ENCODE data around the gene ATP2B1. TPM values are rescaled to one million over a fixed set of nuclear protein-coding genes. Genes with fewer than 3 reads are reported as not detected.

ATP2B1 gene
- total and polyA plus RNA-seq, 2 donors: 16.2 to 35.8 TPM

DNA sequence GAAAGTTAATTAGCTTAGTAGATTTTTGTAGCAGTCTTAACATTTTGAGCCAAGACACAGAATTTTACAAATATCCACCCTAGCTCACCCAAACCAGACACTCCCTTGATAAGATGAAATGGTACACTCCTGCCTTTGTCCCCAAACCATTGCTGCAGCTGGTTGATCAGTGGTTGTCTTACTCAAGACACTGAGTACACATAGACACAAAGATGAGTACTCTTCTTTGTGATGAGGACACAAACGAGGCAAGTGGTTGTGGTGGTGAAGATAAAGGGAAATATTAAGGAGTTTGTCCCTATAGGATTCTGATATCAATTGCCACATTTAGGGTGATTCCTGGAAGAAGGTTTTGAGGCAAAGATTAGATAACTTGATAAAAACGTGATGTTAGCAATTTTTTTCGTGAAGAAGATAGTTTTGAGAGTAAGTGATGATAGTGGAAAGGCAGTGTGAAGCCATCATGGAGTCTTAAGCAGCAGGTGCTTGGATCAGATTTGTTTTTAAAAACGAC lies 21.4 kb upstream of the ATP2B1 start:
- H3K4me3 ChIP-seq (ENCODE audit: low read length in 2 of 2): no peak overlapping the region

DNA sequence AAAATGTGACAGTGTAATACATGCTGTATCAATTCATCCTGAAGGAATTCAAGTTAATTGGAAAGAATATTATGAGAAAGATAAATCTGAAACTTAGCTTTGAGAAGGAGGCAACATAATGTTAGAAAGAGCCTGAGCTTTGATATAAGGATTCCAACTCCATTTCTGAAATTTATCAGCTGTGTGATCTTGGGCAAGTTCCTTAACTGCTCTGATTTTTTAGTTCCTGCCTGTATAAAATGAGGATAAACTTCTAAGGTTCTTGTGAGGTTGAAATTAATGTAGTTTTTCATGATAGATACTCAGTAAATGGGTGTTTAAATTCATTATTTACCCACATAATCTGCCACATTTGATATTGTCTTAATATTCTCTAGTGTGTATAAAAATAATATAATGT lies 14.6 kb upstream of the ATP2B1 start:
- H3K4me3 ChIP-seq (ENCODE audit: low read length in 2 of 2): no peak overlapping the region
- H3K27me3 ChIP-seq (ENCODE audit: control insufficient read depth in 2 of 2, insufficient read depth in 1 of 2, low read length in 1 of 2): no peaks in the 10 kb centered on the region
- H3K27ac ChIP-seq (ENCODE audit: low read depth in 1 of 2, low read length in 1 of 2): no peak overlapping the region

More for the DNA sequence above, 21.4 kb upstream of the ATP2B1 start:
- Histone ChIP-seq H3K9me3 (ENCODE audit: control insufficient read depth in 2 of 2, insufficient read depth in 1 of 2, low read length in 1 of 2) (no peaks in the 10 kb centered on the region), H3K27me3 (ENCODE audit: control insufficient read depth in 2 of 2, insufficient read depth in 1 of 2, low read length in 1 of 2) (no peaks in the 10 kb centered on the region), H3K36me3 (ENCODE audit: control insufficient read depth in 2 of 2, insufficient read depth in 2 of 2, low read length in 1 of 2) (no peaks in the 10 kb centered on the region), H3K27ac (ENCODE audit: low read depth in 1 of 2, low read length in 1 of 2) (no peak overlapping the region), H3K4me1 (ENCODE audit: control insufficient read depth in 2 of 2, insufficient read depth in 2 of 2, low read length in 2 of 2) (peaks cover 0 to 3% of the 10 kb centered on the region in 2 donors)
- DNase-seq (ENCODE audit: low read depth in 6 of 9, low spot score in 9 of 9): no peak
- WGBS: 91% methylated on average over 4 of the region's 4 CpGs

DNA sequence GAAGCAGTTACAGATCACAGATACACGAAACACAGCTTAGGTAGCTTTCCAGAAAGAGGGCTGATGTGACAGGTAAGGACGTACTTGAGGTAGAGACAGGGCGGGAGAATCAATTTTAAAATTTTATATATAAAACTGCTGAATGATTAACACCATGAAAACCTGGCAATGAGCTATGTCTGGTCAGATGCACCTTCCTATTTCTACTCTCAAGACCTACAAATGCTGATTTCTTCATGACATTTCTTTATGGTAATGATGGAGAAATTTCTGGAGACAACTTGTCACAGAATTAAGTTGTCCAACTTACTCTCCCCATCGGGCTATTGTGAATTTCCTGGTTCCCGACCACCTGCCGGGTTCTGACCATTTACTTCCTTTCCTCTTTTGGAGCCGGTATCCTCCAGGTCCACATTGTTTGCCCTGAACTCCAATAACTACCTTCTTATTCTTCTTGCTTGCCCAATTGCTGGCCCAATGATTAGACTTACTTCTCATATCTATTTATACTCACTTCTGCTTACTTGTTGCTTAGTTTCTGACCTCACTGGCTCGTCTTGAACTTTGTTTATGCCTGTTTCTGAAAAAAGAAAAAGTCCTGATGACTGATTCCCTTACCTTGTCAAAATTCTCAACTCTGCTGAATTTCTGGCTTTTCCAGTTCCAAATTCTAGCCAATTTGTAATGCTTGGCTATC lies 12.8 kb upstream of the ATP2B1 start:
- Histone ChIP-seq H3K27me3 (ENCODE audit: control insufficient read depth in 2 of 2, insufficient read depth in 1 of 2, low read length in 1 of 2) (no peaks in the 10 kb centered on the region), H3K4me1 (ENCODE audit: control insufficient read depth in 2 of 2, insufficient read depth in 2 of 2, low read length in 2 of 2) (no peaks in the 10 kb centered on the region), H3K36me3 (ENCODE audit: control insufficient read depth in 2 of 2, insufficient read depth in 2 of 2, low read length in 1 of 2) (no peaks in the 10 kb centered on the region), H3K27ac (ENCODE audit: low read depth in 1 of 2, low read length in 1 of 2) (no peak overlapping the region), H3K9me3 (ENCODE audit: control insufficient read depth in 2 of 2, insufficient read depth in 1 of 2, low read length in 1 of 2) (no peaks in the 10 kb centered on the region), H3K4me3 (ENCODE audit: low read length in 2 of 2) (no peak overlapping the region)
- DNase-seq (ENCODE audit: low read depth in 6 of 9, low spot score in 9 of 9): no peak
- WGBS: 75% methylated on average over 8 of the region's 8 CpGs

More for the DNA sequence above, 14.6 kb upstream of the ATP2B1 start:
- no peak for DNase-seq (ENCODE audit: low read depth in 6 of 9, low spot score in 9 of 9)
- H3K9me3 ChIP-seq (ENCODE audit: control insufficient read depth in 2 of 2, insufficient read depth in 1 of 2, low read length in 1 of 2): no peaks in the 10 kb centered on the region
- no peaks in the 10 kb centered on the region for H3K36me3 ChIP-seq (ENCODE audit: control insufficient read depth in 2 of 2, insufficient read depth in 2 of 2, low read length in 1 of 2)
- H3K4me1 ChIP-seq (ENCODE audit: control insufficient read depth in 2 of 2, insufficient read depth in 2 of 2, low read length in 2 of 2): no peaks in the 10 kb centered on the region

- Histone ChIP-seq H3K27me3 (ENCODE audit: control insufficient read depth in 2 of 2, insufficient read depth in 1 of 2, low read length in 1 of 2) (no peaks in the 10 kb centered on the region), H3K4me1 (ENCODE audit: control insufficient read depth in 2 of 2, insufficient read depth in 2 of 2, low read length in 2 of 2) (no peaks in the 10 kb centered on the region)
These were observed 9.3 kb upstream of the ATP2B1 start for GRCh38 chr12:89717759-89718523.

GRCh38 chr12:89712706-89713105 lies 4.1 kb upstream of the ATP2B1 start:
- no peak overlapping the region for H3K27ac ChIP-seq (ENCODE audit: low read depth in 1 of 2, low read length in 1 of 2)
- no peaks in the 10 kb centered on the region for H3K36me3 ChIP-seq (ENCODE audit: control insufficient read depth in 2 of 2, insufficient read depth in 2 of 2, low read length in 1 of 2)
- DNase-seq (ENCODE audit: low read depth in 6 of 9, low spot score in 9 of 9): no peak
- H3K4me1 ChIP-seq (ENCODE audit: control insufficient read depth in 2 of 2, insufficient read depth in 2 of 2, low read length in 2 of 2): peaks cover 0 to 7% of the 10 kb centered on the region in 2 donors
- 98% methylated on average over 3 of the region's 3 CpGs for WGBS
- no peak overlapping the region for H3K4me3 ChIP-seq (ENCODE audit: low read length in 2 of 2)
- H3K9me3 ChIP-seq (ENCODE audit: control insufficient read depth in 2 of 2, insufficient read depth in 1 of 2, low read length in 1 of 2): peaks cover 0 to 6% of the 10 kb centered on the region in 2 donors
- H3K27me3 ChIP-seq (ENCODE audit: control insufficient read depth in 2 of 2, insufficient read depth in 1 of 2, low read length in 1 of 2): peaks cover 0 to 5% of the 10 kb centered on the region in 2 donors

More at GRCh38 chr12:89717759-89718523, 9.3 kb upstream of the ATP2B1 start:
- Histone ChIP-seq H3K36me3 (ENCODE audit: control insufficient read depth in 2 of 2, insufficient read depth in 2 of 2, low read length in 1 of 2) (no peaks in the 10 kb centered on the region), H3K9me3 (ENCODE audit: control insufficient read depth in 2 of 2, insufficient read depth in 1 of 2, low read length in 1 of 2) (peaks cover 0 to 6% of the 10 kb centered on the region in 2 donors), H3K27ac (ENCODE audit: low read depth in 1 of 2, low read length in 1 of 2) (no peak overlapping the region), H3K4me3 (ENCODE audit: low read length in 2 of 2) (no peak overlapping the region)
- no peak for DNase-seq (ENCODE audit: low read depth in 6 of 9, low spot score in 9 of 9)
- 97% methylated on average over 2 of the region's 2 CpGs for WGBS

DNA sequence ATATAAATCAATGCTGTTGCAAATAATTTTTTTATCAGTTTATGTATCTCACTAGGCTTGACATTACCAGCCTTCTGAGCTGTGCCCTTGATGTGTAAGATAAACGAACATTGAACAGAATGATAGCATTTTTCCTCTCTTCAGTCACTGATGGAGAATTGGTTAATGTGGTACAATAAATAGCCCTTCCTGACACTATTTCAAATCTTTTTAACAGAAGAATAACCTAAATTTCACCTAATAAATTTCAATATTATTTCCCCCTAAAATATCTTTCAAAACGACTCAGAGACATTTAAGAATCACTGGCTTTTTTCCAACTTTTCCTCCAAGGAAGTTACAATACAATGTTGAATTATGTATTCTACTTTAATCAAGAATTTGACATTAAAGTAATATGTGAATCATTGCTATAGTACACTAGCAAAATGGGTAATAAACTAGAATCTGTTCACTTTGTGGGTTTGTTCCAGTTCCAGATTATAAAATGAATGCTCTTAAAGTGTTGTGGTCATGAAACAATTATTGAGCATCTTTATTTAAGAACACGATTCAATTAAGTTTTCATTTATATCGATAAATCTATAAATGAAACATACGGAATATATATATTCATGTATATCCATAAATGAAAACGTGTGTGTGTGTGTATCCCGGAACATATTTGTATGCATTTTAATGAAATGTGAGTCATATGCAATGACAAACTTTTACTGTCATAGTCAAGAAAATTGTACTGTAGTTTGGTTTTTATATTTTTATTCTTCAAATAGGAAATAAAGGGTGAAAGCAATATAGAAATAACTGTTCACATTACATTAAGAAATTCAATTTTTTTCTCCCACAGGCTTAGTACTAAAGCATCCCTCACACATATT lies 2.5 kb upstream of the ATP2B1 start:
- Histone ChIP-seq H3K36me3 (ENCODE audit: control insufficient read depth in 2 of 2, insufficient read depth in 2 of 2, low read length in 1 of 2) (no peaks in the 10 kb centered on the region), H3K27ac (ENCODE audit: low read depth in 1 of 2, low read length in 1 of 2) (peak overlapping the region in 1 of 2 donors; percentile 95), H3K4me3 (ENCODE audit: low read length in 2 of 2) (peak overlapping the region in 1 of 2 donors; percentile 76), H3K4me1 (ENCODE audit: control insufficient read depth in 2 of 2, insufficient read depth in 2 of 2, low read length in 2 of 2) (peaks cover 7 to 15% of the 10 kb centered on the region in 2 donors), H3K9me3 (ENCODE audit: control insufficient read depth in 2 of 2, insufficient read depth in 1 of 2, low read length in 1 of 2) (peaks cover 0 to 6% of the 10 kb centered on the region in 2 donors), H3K27me3 (ENCODE audit: control insufficient read depth in 2 of 2, insufficient read depth in 1 of 2, low read length in 1 of 2) (peaks cover 0 to 9% of the 10 kb centered on the region in 2 donors)
- 93% methylated on average over 7 of the region's 7 CpGs for WGBS
- DNase-seq (ENCODE audit: low read depth in 6 of 9, low spot score in 9 of 9): no peak

DNA sequence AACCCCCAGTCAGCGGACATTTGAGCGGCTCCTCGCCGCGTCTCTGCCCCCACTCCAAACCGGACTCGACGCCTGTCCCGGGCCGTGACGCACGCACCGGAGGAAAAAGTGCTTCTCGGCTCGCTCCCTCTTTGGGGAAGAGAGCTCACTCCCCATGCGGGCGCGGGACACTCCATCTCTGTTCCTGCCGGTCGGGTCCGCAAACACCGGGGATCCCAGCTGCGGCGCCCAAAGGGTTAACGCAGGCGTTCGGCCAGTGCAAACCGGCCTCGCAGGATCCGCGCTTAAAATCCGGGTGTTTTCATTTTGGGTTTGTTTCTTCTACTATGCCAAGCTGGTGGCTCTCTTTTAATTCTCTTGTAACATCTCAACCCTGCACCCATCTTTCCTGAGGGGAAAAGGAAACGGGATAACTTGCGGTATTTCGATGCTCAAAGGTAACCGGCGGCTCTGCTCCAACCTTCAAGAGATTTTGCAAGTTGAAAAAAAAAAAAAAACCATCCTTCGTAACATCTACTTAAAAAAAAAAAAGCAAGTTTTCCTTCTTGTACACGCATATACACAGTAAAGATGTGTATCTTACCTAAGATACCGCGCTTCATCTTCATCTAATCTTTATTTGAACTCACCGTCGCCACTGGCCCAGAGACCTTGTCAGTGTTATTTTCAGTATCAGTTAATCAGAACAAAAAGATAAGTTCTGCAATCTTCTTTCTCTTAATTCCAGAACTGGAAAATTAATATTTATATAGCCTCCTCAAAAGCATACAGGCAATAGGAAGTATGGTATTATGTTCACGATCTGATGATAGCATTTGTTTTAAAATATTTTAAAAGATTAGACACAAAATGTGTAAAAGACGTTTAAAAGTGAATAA lies 1.6 kb upstream of the ATP2B1 start:
- Histone ChIP-seq H3K9me3 (ENCODE audit: control insufficient read depth in 2 of 2, insufficient read depth in 1 of 2, low read length in 1 of 2) (peaks cover 0 to 6% of the 10 kb centered on the region in 2 donors), H3K27me3 (ENCODE audit: control insufficient read depth in 2 of 2, insufficient read depth in 1 of 2, low read length in 1 of 2) (peaks cover 0 to 9% of the 10 kb centered on the region in 2 donors), H3K27ac (ENCODE audit: low read depth in 1 of 2, low read length in 1 of 2) (peak overlapping the region; percentile 95 to 97), H3K4me3 (ENCODE audit: low read length in 2 of 2) (peak overlapping the region; percentile 62 to 76), H3K36me3 (ENCODE audit: control insufficient read depth in 2 of 2, insufficient read depth in 2 of 2, low read length in 1 of 2) (no peaks in the 10 kb centered on the region), H3K4me1 (ENCODE audit: control insufficient read depth in 2 of 2, insufficient read depth in 2 of 2, low read length in 2 of 2) (peaks cover 7 to 15% of the 10 kb centered on the region in 2 donors)
- DNase-seq (ENCODE audit: low read depth in 6 of 9, low spot score in 9 of 9): peak in 7 of 9 donors; percentile 24 to 74 (median 51)
- 4% methylated on average over 45 of the region's 45 CpGs for WGBS
